ENCODE data around the gene SRGN.
"Not testable (repeated sequence)": the region's sequence is repeated elsewhere in the genome, so short reads cannot be mapped to it uniquely, and the experiment has no call there.

Gene SRGN

GRCh38 chr10:69141304-69141703, 53.4 kb downstream of the SRGN start:
- no peak for DNase-seq (ENCODE audit: low read depth, low spot score)

- DNase-seq (ENCODE audit: low read depth, low spot score): not testable (repeated sequence)
Observed at GRCh38 chr10:69142074-69142473, 54.2 kb downstream of the SRGN start.

- no peak for DNase-seq (ENCODE audit: low read depth, low spot score)
Observed at GRCh38 chr10:69142983-69143382, 55.1 kb downstream of the SRGN start.

GRCh38 chr10:69145329-69145728, 57.4 kb downstream of the SRGN start:
- DNase-seq (ENCODE audit: low read depth, low spot score): no peak

- DNase-seq (ENCODE audit: low read depth, low spot score): no peak
Observed at GRCh38 chr10:69145864-69146263, 58.0 kb downstream of the SRGN start.

GRCh38 chr10:69146759-69147158, 58.9 kb downstream of the SRGN start:
- DNase-seq (ENCODE audit: low read depth, low spot score): no peak

GRCh38 chr10:69151984-69152383, 64.1 kb downstream of the SRGN start:
- DNase-seq (ENCODE audit: low read depth, low spot score): no peak

- no peak for DNase-seq (ENCODE audit: low read depth, low spot score)
Observed at GRCh38 chr10:69153227-69153626, 65.3 kb downstream of the SRGN start.
